ENCODE measurements around the gene CYP26B1.

CYP26B1 gene

GRCh38 chr2:72109904-72110303 lies 37.8 kb downstream of the CYP26B1 start:
- no peak overlapping the region for H3K4me3 ChIP-seq (ENCODE audit: low read length)
- H3K9ac ChIP-seq (ENCODE audit: low read length), result no peak overlapping the region
- no peak for DNase-seq
- H3F3A ChIP-seq (ENCODE audit: insufficient read depth, low read length), result no peaks in the 10 kb centered on the region
- H3K27me3 ChIP-seq (replicated peaks; ENCODE audit: insufficient read depth, low read length), result no peaks in the 10 kb centered on the region
- H4K20me1 ChIP-seq (ENCODE audit: insufficient read depth, low read length), result no peaks in the 10 kb centered on the region
- no peaks in the 10 kb centered on the region for H3K79me2 ChIP-seq (ENCODE audit: low read length)
- H3K36me3 ChIP-seq (replicated peaks; ENCODE audit: insufficient read depth, low read length), result no peaks in the 10 kb centered on the region
- H3K27ac ChIP-seq (ENCODE audit: low read length), result no peak overlapping the region
- no peaks in the 10 kb centered on the region for H3K9me3 ChIP-seq (replicated peaks; ENCODE audit: insufficient read depth, low read length)
- TF ChIP-seq EZH2phosphoT487 (IDR thresholded peaks at IDR 0.05; ENCODE audit: low read length) (no peak), EZH2 (optimal IDR thresholded peaks at IDR 0.05; ENCODE audit: low read depth, low read length) (no peak), CTCF (IDR thresholded peaks at IDR 0.05; ENCODE audit: low read length) (no peak)
- H3K4me2 ChIP-seq (ENCODE audit: low read depth, low read length), result no peak overlapping the region
- H3K4me1 ChIP-seq (ENCODE audit: low read length), result no peaks in the 10 kb centered on the region
- no peaks in the 10 kb centered on the region for H3K9me2 ChIP-seq (replicated peaks; ENCODE audit: insufficient read depth, low read length)
- H2AFZ ChIP-seq (ENCODE audit: low read length), result no peak overlapping the region

GRCh38 chr2:72109291-72109690 lies 38.4 kb downstream of the CYP26B1 start:
- no peak for DNase-seq
- Histone ChIP-seq H3K4me3 (ENCODE audit: low read length) (no peak overlapping the region), H3K9ac (ENCODE audit: low read length) (no peak overlapping the region), H3F3A (ENCODE audit: insufficient read depth, low read length) (no peaks in the 10 kb centered on the region), H3K79me2 (ENCODE audit: low read length) (no peaks in the 10 kb centered on the region), H3K9me2 (replicated peaks; ENCODE audit: insufficient read depth, low read length) (no peaks in the 10 kb centered on the region), H3K36me3 (replicated peaks; ENCODE audit: insufficient read depth, low read length) (no peaks in the 10 kb centered on the region), H3K27ac (ENCODE audit: low read length) (no peak overlapping the region), H3K27me3 (replicated peaks; ENCODE audit: insufficient read depth, low read length) (no peaks in the 10 kb centered on the region), H4K20me1 (ENCODE audit: insufficient read depth, low read length) (no peaks in the 10 kb centered on the region), H2AFZ (ENCODE audit: low read length) (no peak overlapping the region), H3K4me1 (ENCODE audit: low read length) (no peaks in the 10 kb centered on the region), H3K4me2 (ENCODE audit: low read depth, low read length) (no peak overlapping the region), H3K9me3 (replicated peaks; ENCODE audit: insufficient read depth, low read length) (no peaks in the 10 kb centered on the region)
- TF ChIP-seq EZH2 (optimal IDR thresholded peaks at IDR 0.05; ENCODE audit: low read depth, low read length), result no peak

GRCh38 chr2:72108121-72108520 lies 39.5 kb downstream of the CYP26B1 start:
- H3K9me2 ChIP-seq (replicated peaks; ENCODE audit: insufficient read depth, low read length), result no peaks in the 10 kb centered on the region
- H4K20me1 ChIP-seq (ENCODE audit: insufficient read depth, low read length), result no peaks in the 10 kb centered on the region
- H3K9me3 ChIP-seq (replicated peaks; ENCODE audit: insufficient read depth, low read length), result no peaks in the 10 kb centered on the region
- H3K9ac ChIP-seq (ENCODE audit: low read length), result no peak overlapping the region
- no peak overlapping the region for H3K4me2 ChIP-seq (ENCODE audit: low read depth, low read length)
- H3K4me1 ChIP-seq (ENCODE audit: low read length), result no peaks in the 10 kb centered on the region
- H3K36me3 ChIP-seq (replicated peaks; ENCODE audit: insufficient read depth, low read length), result no peaks in the 10 kb centered on the region
- TF ChIP-seq EZH2 (optimal IDR thresholded peaks at IDR 0.05; ENCODE audit: low read depth, low read length) (no peak), CTCF (IDR thresholded peaks at IDR 0.05; ENCODE audit: low read length) (no peak), EZH2phosphoT487 (IDR thresholded peaks at IDR 0.05; ENCODE audit: low read length) (no peak)
- H3K27me3 ChIP-seq (replicated peaks; ENCODE audit: insufficient read depth, low read length), result no peaks in the 10 kb centered on the region
- H3K4me3 ChIP-seq (ENCODE audit: low read length), result no peak overlapping the region
- no peak overlapping the region for H2AFZ ChIP-seq (ENCODE audit: low read length)
- DNase-seq, result no peak
- H3K79me2 ChIP-seq (ENCODE audit: low read length), result no peaks in the 10 kb centered on the region
- H3F3A ChIP-seq (ENCODE audit: insufficient read depth, low read length), result no peaks in the 10 kb centered on the region
- no peak overlapping the region for H3K27ac ChIP-seq (ENCODE audit: low read length)

GRCh38 chr2:72106978-72107377 lies 40.7 kb downstream of the CYP26B1 start:
- no peaks in the 10 kb centered on the region for H3K4me1 ChIP-seq (ENCODE audit: low read length)
- no peaks in the 10 kb centered on the region for H3K27me3 ChIP-seq (replicated peaks; ENCODE audit: insufficient read depth, low read length)
- TF ChIP-seq EZH2phosphoT487 (IDR thresholded peaks at IDR 0.05; ENCODE audit: low read length) (no peak), EZH2 (optimal IDR thresholded peaks at IDR 0.05; ENCODE audit: low read depth, low read length) (no peak), CTCF (IDR thresholded peaks at IDR 0.05; ENCODE audit: low read length) (no peak)
- no peaks in the 10 kb centered on the region for H3K9me2 ChIP-seq (replicated peaks; ENCODE audit: insufficient read depth, low read length)
- H2AFZ ChIP-seq (ENCODE audit: low read length), result no peak overlapping the region
- no peak overlapping the region for H3K4me3 ChIP-seq (ENCODE audit: low read length)
- no peak overlapping the region for H3K9ac ChIP-seq (ENCODE audit: low read length)
- no peaks in the 10 kb centered on the region for H3K79me2 ChIP-seq (ENCODE audit: low read length)
- no peak overlapping the region for H3K27ac ChIP-seq (ENCODE audit: low read length)
- no peak for DNase-seq
- H4K20me1 ChIP-seq (ENCODE audit: insufficient read depth, low read length), result no peaks in the 10 kb centered on the region
- no peaks in the 10 kb centered on the region for H3K36me3 ChIP-seq (replicated peaks; ENCODE audit: insufficient read depth, low read length)
- no peaks in the 10 kb centered on the region for H3F3A ChIP-seq (ENCODE audit: insufficient read depth, low read length)
- no peaks in the 10 kb centered on the region for H3K9me3 ChIP-seq (replicated peaks; ENCODE audit: insufficient read depth, low read length)
- no peak overlapping the region for H3K4me2 ChIP-seq (ENCODE audit: low read depth, low read length)

Data from MM.1S (cell line).